ENCODE measurements around the gene OSBPL10. TPM values are rescaled to one million over a fixed set of nuclear protein-coding genes. Genes with fewer than 3 reads are reported as not detected.

The OSBPL10 gene
- total and polyA plus RNA-seq, 2 donors (not counting 1 experiment from before 2014, with no cell fraction given): 7.1 to 7.5 TPM

DNA sequence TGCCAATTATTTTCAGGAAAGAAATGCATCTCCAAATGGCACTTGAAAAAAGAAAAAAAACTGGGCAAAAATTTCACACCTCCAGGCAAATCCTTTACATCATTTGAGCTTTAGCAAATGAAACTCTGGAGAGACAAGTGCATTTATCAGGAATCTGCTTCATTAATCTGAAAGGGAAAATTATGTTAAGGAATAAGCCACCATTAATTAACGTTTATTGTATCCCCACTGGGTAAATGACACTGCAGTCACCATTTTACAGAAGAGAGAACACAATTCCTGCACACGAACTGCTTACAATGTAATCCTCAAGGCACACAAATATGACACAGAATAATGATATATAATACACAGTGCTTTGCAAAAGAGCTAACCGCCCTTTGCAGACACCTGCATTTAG, 217.3 kb downstream of the OSBPL10 start:
- Histone ChIP-seq H3K4me2 (ENCODE audit: extremely low read depth, insufficient read depth, low read length) (no peak overlapping the region), H3K27ac (ENCODE audit: insufficient read depth, low read length) (no peak overlapping the region), H3K4me1 (ENCODE audit: control insufficient read depth, extremely low read depth, insufficient read depth, low read length) (no peaks in the 10 kb centered on the region), H3K36me3 (ENCODE audit: control insufficient read depth, insufficient read depth, low read length) (no peaks in the 10 kb centered on the region), H3K79me2 (ENCODE audit: control insufficient read depth, insufficient read depth, low read length) (no peaks in the 10 kb centered on the region), H4K20me1 (ENCODE audit: control insufficient read depth, extremely low read depth, insufficient read depth, low read length) (no peaks in the 10 kb centered on the region), H3K4me3 (replicated peaks in 1 of 4; ENCODE audit: control extremely low read depth in 1 of 4, insufficient read depth in 1 of 4, low read depth in 3 of 4, low read length in 4 of 4) (no peak overlapping the region), H3K9ac (ENCODE audit: insufficient read depth, low read length) (no peak overlapping the region), H3K27me3 (ENCODE audit: control insufficient read depth, insufficient read depth, low read length) (no peaks in the 10 kb centered on the region), H2AFZ (ENCODE audit: low read length) (no peak overlapping the region), H3K9me3 (ENCODE audit: control insufficient read depth, insufficient read depth, low read depth, low read length) (no peaks in the 10 kb centered on the region)
- TF ChIP-seq, protein P1, sequence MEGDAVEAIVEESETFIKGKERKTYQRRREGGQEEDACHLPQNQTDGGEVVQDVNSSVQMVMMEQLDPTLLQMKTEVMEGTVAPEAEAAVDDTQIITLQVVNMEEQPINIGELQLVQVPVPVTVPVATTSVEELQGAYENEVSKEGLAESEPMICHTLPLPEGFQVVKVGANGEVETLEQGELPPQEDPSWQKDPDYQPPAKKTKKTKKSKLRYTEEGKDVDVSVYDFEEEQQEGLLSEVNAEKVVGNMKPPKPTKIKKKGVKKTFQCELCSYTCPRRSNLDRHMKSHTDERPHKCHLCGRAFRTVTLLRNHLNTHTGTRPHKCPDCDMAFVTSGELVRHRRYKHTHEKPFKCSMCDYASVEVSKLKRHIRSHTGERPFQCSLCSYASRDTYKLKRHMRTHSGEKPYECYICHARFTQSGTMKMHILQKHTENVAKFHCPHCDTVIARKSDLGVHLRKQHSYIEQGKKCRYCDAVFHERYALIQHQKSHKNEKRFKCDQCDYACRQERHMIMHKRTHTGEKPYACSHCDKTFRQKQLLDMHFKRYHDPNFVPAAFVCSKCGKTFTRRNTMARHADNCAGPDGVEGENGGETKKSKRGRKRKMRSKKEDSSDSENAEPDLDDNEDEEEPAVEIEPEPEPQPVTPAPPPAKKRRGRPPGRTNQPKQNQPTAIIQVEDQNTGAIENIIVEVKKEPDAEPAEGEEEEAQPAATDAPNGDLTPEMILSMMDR (conservative IDR thresholded peaks at IDR 0.05 in 1 of 2, IDR thresholded peaks at IDR 0.05 in 1 of 2; ENCODE audit: low read depth in 1 of 2, low read length in 2 of 2): no peak
- no peak for TF ChIP-seq EZH2 (IDR thresholded peaks at IDR 0.05; ENCODE audit: low read length, missing control alignments)
- DNase-seq (ENCODE audit: low read depth in 2 of 2): no peak

DNA sequence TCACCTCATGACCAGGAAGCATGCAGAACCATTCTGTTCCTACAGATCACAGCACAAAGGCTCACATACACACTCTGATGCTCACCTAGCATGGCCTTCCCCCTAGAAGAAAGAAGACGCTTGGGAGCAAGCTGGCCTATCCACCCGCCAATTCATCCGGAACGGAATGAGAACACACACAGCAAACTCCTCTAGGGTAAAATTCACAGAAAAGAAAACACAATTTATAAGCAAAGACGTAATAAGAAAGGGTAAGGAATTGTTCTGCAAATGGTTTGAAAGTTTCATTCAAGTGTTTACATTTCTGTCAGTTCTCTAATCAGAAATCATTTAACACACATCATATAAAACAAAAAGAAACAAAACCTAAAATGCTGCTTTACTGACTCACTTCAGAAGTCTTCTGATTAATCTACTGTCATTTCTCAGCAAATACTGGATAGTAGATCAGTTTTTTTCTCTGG, 218.1 kb downstream of the OSBPL10 start:
- Histone ChIP-seq H3K4me1 (ENCODE audit: control insufficient read depth, extremely low read depth, insufficient read depth, low read length) (no peaks in the 10 kb centered on the region), H3K9me3 (ENCODE audit: control insufficient read depth, insufficient read depth, low read depth, low read length) (no peaks in the 10 kb centered on the region), H3K4me2 (ENCODE audit: extremely low read depth, insufficient read depth, low read length) (no peak overlapping the region), H3K79me2 (ENCODE audit: control insufficient read depth, insufficient read depth, low read length) (no peaks in the 10 kb centered on the region), H3K27me3 (ENCODE audit: control insufficient read depth, insufficient read depth, low read length) (no peaks in the 10 kb centered on the region), H4K20me1 (ENCODE audit: control insufficient read depth, extremely low read depth, insufficient read depth, low read length) (no peaks in the 10 kb centered on the region), H3K9ac (ENCODE audit: insufficient read depth, low read length) (no peak overlapping the region), H2AFZ (ENCODE audit: low read length) (no peak overlapping the region), H3K36me3 (ENCODE audit: control insufficient read depth, insufficient read depth, low read length) (no peaks in the 10 kb centered on the region), H3K4me3 (replicated peaks in 1 of 4; ENCODE audit: control extremely low read depth in 1 of 4, insufficient read depth in 1 of 4, low read depth in 3 of 4, low read length in 4 of 4) (no peak overlapping the region), H3K27ac (ENCODE audit: insufficient read depth, low read length) (no peak overlapping the region)
- TF ChIP-seq EZH2 (IDR thresholded peaks at IDR 0.05; ENCODE audit: low read length, missing control alignments): no peak
- TF ChIP-seq, protein P1 (conservative IDR thresholded peaks at IDR 0.05 in 1 of 2, IDR thresholded peaks at IDR 0.05 in 1 of 2; ENCODE audit: low read depth in 1 of 2, low read length in 2 of 2): no peak
- peak; percentile 14 to 27 for DNase-seq (ENCODE audit: low read depth in 2 of 2)

DNA sequence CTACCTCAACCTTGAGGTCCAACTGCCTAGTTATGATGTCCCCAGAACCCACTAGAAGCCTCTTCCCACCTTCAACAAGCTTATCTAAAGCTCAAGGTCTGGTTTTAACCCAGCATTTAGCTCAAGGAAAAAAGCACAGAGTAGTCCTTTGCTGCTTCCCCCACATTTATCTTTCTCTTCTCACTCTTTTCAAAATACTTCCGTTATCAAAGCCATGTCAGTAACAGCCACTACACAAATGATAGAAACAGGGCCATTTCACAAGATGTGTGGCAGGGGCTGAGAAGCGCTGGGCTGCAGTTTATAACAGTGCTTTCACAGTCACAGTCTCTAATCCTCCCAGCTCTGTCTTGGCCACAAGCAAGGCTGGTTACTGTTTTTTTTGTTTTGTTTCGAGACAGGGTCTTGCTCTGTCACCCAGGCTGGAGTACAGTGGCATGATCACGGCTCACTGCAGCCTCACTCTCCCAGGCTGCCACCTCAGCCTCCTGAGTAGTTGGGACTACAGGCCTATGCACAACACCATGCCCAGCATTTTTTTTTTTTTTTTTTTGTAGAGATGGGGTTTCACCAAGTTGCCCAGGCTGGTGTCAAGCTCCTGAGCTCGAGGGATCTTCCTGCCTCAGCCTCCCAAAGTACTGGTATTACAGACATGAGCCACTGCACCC, 218.8 kb downstream of the OSBPL10 start:
- Histone ChIP-seq H3K9ac (ENCODE audit: insufficient read depth, low read length) (no peak overlapping the region), H3K4me3 (replicated peaks in 1 of 4; ENCODE audit: control extremely low read depth in 1 of 4, insufficient read depth in 1 of 4, low read depth in 3 of 4, low read length in 4 of 4) (no peak overlapping the region), H3K27ac (ENCODE audit: insufficient read depth, low read length) (no peak overlapping the region), H3K9me3 (ENCODE audit: control insufficient read depth, insufficient read depth, low read depth, low read length) (no peaks in the 10 kb centered on the region), H3K4me1 (ENCODE audit: control insufficient read depth, extremely low read depth, insufficient read depth, low read length) (no peaks in the 10 kb centered on the region), H3K79me2 (ENCODE audit: control insufficient read depth, insufficient read depth, low read length) (no peaks in the 10 kb centered on the region), H3K4me2 (ENCODE audit: extremely low read depth, insufficient read depth, low read length) (no peak overlapping the region), H4K20me1 (ENCODE audit: control insufficient read depth, extremely low read depth, insufficient read depth, low read length) (no peaks in the 10 kb centered on the region), H3K36me3 (ENCODE audit: control insufficient read depth, insufficient read depth, low read length) (no peaks in the 10 kb centered on the region), H2AFZ (ENCODE audit: low read length) (no peak overlapping the region), H3K27me3 (ENCODE audit: control insufficient read depth, insufficient read depth, low read length) (no peaks in the 10 kb centered on the region)
- TF ChIP-seq EZH2 (IDR thresholded peaks at IDR 0.05; ENCODE audit: low read length, missing control alignments): no peak
- TF ChIP-seq, protein P1 (conservative IDR thresholded peaks at IDR 0.05 in 1 of 2, IDR thresholded peaks at IDR 0.05 in 1 of 2; ENCODE audit: low read depth in 1 of 2, low read length in 2 of 2): no peak
- DNase-seq (ENCODE audit: low read depth in 2 of 2): no peak

Measured in fibroblast of lung (primary cell).